GM12874 (cell line): ENCODE results near the gene LTBP2.

Experiments
- CTCF ChIP-seq: IDR thresholded peaks from 2 replicates; pipeline ENCODE4 v1.5.1; 2011; ENCODE audit warnings: low read depth, mild to moderate bottlenecking, control low read depth, low read length, moderate library complexity; ENCODE audit not compliant: insufficient read depth

The LTBP2 gene

GRCh38 chr14:74551001-74551400, 61.0 kb downstream of the LTBP2 start:
- TF ChIP-seq CTCF = no peak

GRCh38 chr14:74550071-74550470, 62.0 kb downstream of the LTBP2 start:
- TF ChIP-seq CTCF = no peak

- TF ChIP-seq CTCF = 0 out of 2 replicates have a peak, but pooled peaks have one; percentile 10
Observed at GRCh38 chr14:74549588-74549987, 62.4 kb downstream of the LTBP2 start.

GRCh38 chr14:74548881-74549280, 63.2 kb downstream of the LTBP2 start:
- no peak for TF ChIP-seq CTCF

GRCh38 chr14:74547331-74547927, 64.6 kb downstream of the LTBP2 start:
- TF ChIP-seq CTCF = no peak

- no peak for TF ChIP-seq CTCF
Observed at GRCh38 chr14:74546416-74546815, 65.6 kb downstream of the LTBP2 start.

- TF ChIP-seq CTCF = no peak
Observed at GRCh38 chr14:74545386-74545785, 66.7 kb downstream of the LTBP2 start.
